Neural progenitor cell (in vitro differentiated cells): Measurements from ENCODE around the gene PNLIPRP1. TPM values are rescaled to one million over a fixed set of nuclear protein-coding genes. Genes with fewer than 3 reads are reported as not detected.

Experiments
- DNase-seq: peaks from one replicate; pipeline ENCODE4 v3.0.0-alpha.2; 2016; ENCODE audit warnings: low spot score
- H2AFZ ChIP-seq: fragments of 200-600 bp; sonication (generic); replicated peaks from 2 replicates; pipeline ENCODE4 v1.6.1; 2016; ENCODE audit warnings: antibody characterized with exemption
- H3F3A ChIP-seq: fragments of 200-600 bp; sonication (generic); 2 replicates; pipeline ENCODE4 v1.6.1; 2016; ENCODE audit warnings: antibody characterized with exemption, low read depth
- H3K27ac ChIP-seq: fragments of 200-600 bp; sonication (generic); 2 replicates; pipeline ENCODE4 v1.5.1; 2016; ENCODE audit warnings: mild to moderate bottlenecking
- H3K27me3 ChIP-seq: fragments of 200-600 bp; sonication (generic); 2 replicates; pipeline ENCODE4 v1.6.1; 2016; ENCODE audit warnings: mild to moderate bottlenecking, moderate library complexity
- H3K36me3 ChIP-seq: fragments of 200-600 bp; sonication (generic); 2 replicates; pipeline ENCODE4 v1.5.1; 2016
- H3K4me1 ChIP-seq: fragments of 200-600 bp; sonication (generic); 2 replicates; pipeline ENCODE4 v1.6.1; 2016; ENCODE audit warnings: mixed run types
- H3K4me2 ChIP-seq: fragments of 200-600 bp; sonication (generic); 2 replicates; pipeline ENCODE4 v1.6.1; 2016
- H3K4me3 ChIP-seq: fragments of 200-600 bp; sonication (generic); 2 replicates; pipeline ENCODE4 v1.5.1; 2016
- H3K79me2 ChIP-seq: fragments of 200-600 bp; sonication (generic); 2 replicates; pipeline ENCODE4 v1.6.1; 2016; ENCODE audit warnings: low read depth
- H3K9ac ChIP-seq: fragments of 200-600 bp; sonication (generic); 2 replicates; pipeline ENCODE4 v1.6.1; 2016
- H3K9me3 ChIP-seq: fragments of 200-600 bp; sonication (generic); 2 replicates; pipeline ENCODE4 v1.5.1; 2016; ENCODE audit warnings: low read depth
- H4K20me1 ChIP-seq: fragments of 200-600 bp; sonication (generic); 2 replicates; pipeline ENCODE4 v1.6.1; 2016; ENCODE audit warnings: low read depth
- H3K27ac Mint-ChIP-seq: 3 replicates; pipeline ENCODE4 v1.8.0; 2021; ENCODE audit warnings: mixed read lengths
- H3K27me3 Mint-ChIP-seq: 2 replicates; pipeline ENCODE4 v1.8.0; 2022; ENCODE audit warnings: low read depth, mild to moderate bottlenecking, inconsistent platforms, moderate library complexity, mixed read lengths; ENCODE audit not compliant: insufficient read depth
- H3K36me3 Mint-ChIP-seq: 3 replicates; pipeline ENCODE4 v1.8.0; 2021; ENCODE audit warnings: mixed read lengths
- H3K4me1 Mint-ChIP-seq: 3 replicates; pipeline ENCODE4 v1.8.0; 2021; ENCODE audit warnings: mixed read lengths
- H3K4me3 Mint-ChIP-seq: 3 replicates; pipeline ENCODE4 v1.8.0; 2021; ENCODE audit warnings: mild to moderate bottlenecking, moderate library complexity, mixed read lengths
- H3K9me3 Mint-ChIP-seq: 3 replicates; pipeline ENCODE4 v1.8.0; 2020; ENCODE audit warnings: mixed read lengths
- CTCF ChIP-seq: fragments of 200-600 bp; sonication (generic); IDR thresholded peaks from 2 replicates; pipeline ENCODE4 v1.5.1; 2017; ENCODE audit warnings: antibody characterized with exemption, mild to moderate bottlenecking
- EZH2 ChIP-seq: fragments of 200-600 bp; sonication (generic); IDR thresholded peaks from 2 replicates; pipeline ENCODE4 v1.6.1; 2017; ENCODE audit warnings: antibody characterized with exemption, mild to moderate bottlenecking, moderate library complexity
- EZH2phosphoT487 ChIP-seq: fragments of 200-600 bp; sonication (generic); IDR thresholded peaks from 2 replicates; pipeline ENCODE4 v1.6.1; 2017; ENCODE audit warnings: antibody characterized with exemption
- total RNA-seq: library from RNA; depleted of rRNA; stranded (reverse); fragments of >200 nt; gene quantifications from 2 replicates; pipeline ENCODE4 v1.2.3, GENCODE V29; 2015; ENCODE audit warnings: low replicate concordance

The PNLIPRP1 gene
- total RNA-seq, 1 donor from 2014 or later: not detected

DNA sequence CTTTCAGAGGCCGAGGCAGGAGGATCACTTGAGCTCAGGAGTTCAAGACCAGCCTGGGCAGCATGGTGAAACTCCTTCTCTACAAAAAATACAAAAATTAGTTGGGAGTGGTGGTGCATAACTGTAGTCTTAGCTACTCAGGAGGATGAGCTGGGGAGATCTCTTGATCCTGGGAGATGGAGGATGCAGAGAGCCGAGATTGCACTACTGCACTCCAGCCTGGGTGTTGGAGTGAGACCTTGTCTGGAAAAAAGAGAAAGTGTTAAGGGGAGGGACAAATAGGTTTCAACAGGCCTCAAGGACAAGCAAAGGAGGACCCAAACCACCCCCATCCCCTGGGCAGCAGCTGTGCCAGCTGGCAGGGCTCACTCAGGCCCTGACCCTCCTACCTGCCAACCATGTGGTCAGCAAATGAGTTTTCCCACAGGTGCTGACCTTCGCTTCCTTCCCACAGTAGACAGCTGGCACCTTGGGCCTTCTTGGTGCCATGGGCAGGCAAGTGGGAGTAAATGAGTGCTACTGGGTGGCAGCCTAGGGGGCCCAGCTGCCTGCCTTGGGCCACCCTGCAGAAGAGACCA, 24.5 kb downstream of the PNLIPRP1 start:
- Mint-ChIP-seq H3K4me1 (no peaks in the 10 kb centered on the region), H3K27ac (no peak overlapping the region), H3K27me3 (peaks cover 4% of the 10 kb centered on the region), H3K4me3 (no peak overlapping the region), H3K9me3 (peaks cover 2% of the 10 kb centered on the region), H3K36me3 (no peaks in the 10 kb centered on the region)
- H3K27me3 ChIP-seq: peaks cover 1% of the 10 kb centered on the region
- no peak overlapping the region for H3K9ac ChIP-seq
- no peaks in the 10 kb centered on the region for H3K9me3 ChIP-seq
- no peaks in the 10 kb centered on the region for H4K20me1 ChIP-seq
- TF ChIP-seq CTCF (no peak), EZH2phosphoT487 (no peak), EZH2 (no peak)
- H3K4me2 ChIP-seq: no peak overlapping the region
- no peaks in the 10 kb centered on the region for H3K79me2 ChIP-seq
- no peaks in the 10 kb centered on the region for H3F3A ChIP-seq
- no peak overlapping the region for H2AFZ ChIP-seq
- H3K36me3 ChIP-seq: no peaks in the 10 kb centered on the region
- no peaks in the 10 kb centered on the region for H3K4me1 ChIP-seq
- H3K27ac ChIP-seq: no peak overlapping the region
- DNase-seq: no peak
- H3K4me3 ChIP-seq: no peak overlapping the region

DNA sequence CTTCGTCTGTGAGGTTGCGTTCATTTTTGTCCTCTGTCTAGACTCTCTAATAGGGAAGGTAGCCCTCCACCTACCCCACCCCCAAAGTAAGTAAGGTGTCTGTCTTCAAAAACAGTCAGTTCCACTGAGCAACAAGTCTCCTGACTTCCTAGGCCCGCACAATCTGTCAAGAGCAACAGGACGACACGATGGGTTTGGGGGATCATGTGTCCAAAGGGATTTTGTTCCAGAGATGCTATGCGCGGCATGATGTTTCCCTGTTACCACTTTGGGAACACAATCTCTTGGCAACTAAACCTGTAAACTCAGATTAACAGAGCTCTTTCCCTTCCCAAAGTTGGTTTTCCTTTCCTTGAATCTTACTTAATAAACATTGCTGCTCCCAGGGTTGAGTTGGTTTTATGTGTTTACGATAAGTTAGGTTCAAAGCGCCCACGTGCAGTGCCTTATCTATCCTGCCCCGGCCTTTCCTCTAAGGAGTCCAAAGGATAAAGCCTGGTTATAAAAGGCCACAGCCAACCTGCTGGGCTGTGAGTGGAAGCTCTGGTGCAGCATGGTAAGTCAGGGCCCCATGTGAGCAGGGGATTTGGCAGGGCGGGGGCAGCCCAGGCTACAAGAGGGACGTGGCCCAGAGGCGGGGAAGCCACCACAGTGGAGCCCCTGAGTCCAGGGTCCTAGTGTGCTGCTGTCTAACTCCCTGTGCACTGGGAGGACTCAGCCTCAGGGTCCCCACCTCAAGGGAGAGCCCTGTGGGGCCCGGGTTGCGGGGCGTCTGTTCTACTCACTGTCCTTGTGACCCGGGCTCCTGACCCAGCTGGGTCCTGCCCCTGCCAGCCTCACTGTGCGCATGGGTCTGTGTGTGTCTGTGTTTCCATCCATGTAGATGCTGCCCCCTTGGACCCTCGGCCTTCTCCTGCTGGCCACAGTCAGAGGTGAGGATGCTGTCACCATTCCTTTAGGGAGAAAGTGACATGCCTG, 30.0 kb downstream of the PNLIPRP1 start, which contains the start of gene PNLIPRP2:
PNLIPRP2 (plus strand) TSS at position 531 of the 978 bp plus-strand sequence.
- no peak for TF ChIP-seq EZH2phosphoT487
- TF ChIP-seq EZH2: no peak
- TF ChIP-seq CTCF: no peak
- Mint-ChIP-seq H3K9me3 (no peaks in the 10 kb centered on the region), H3K27me3 (peaks cover 6% of the 10 kb centered on the region), H3K36me3 (no peaks in the 10 kb centered on the region), H3K4me1 (no peaks in the 10 kb centered on the region), H3K4me3 (no peak within 1 kb of the TSS), H3K27ac (no peak within 1 kb of the TSS)
- Histone ChIP-seq H3K27me3 (no peaks in the 10 kb centered on the region), H3K9me3 (no peaks in the 10 kb centered on the region), H3K4me3 (no peak within 1 kb of the TSS), H2AFZ (no peak within 1 kb of the TSS), H3K4me2 (no peak within 1 kb of the TSS), H3K27ac (no peak within 1 kb of the TSS), H3K36me3 (no peaks in the 10 kb centered on the region), H3K79me2 (no peaks in the 10 kb centered on the region), H3K4me1 (no peaks in the 10 kb centered on the region), H4K20me1 (no peaks in the 10 kb centered on the region), H3F3A (no peaks in the 10 kb centered on the region), H3K9ac (no peak within 1 kb of the TSS)
- no peak for DNase-seq

DNA sequence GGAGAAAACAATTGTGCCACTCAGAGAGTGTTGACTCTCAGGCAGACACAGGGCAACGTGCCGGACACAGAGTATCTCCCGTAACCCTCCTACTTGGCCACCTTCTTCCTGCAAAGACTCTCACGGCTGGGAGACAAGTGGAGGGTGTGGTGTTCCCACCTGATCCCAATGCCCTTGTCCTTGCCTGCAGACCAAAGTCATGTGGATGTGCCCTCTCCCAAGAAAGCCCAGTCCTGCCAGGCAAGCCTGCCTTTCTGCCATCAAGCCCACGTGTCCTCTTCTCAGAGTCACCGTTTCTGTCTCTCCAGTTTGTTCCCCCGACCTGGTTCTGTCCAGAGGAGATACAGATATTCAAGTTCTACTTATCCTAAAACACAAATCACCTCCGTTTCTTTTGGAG, 30.7 kb downstream of the PNLIPRP1 start:
- no peaks in the 10 kb centered on the region for H3K36me3 ChIP-seq
- H3K9me3 ChIP-seq: no peaks in the 10 kb centered on the region
- no peaks in the 10 kb centered on the region for H4K20me1 ChIP-seq
- peaks cover 9% of the 10 kb centered on the region for H3K27me3 Mint-ChIP-seq
- H3K9me3 Mint-ChIP-seq: no peaks in the 10 kb centered on the region
- H3K79me2 ChIP-seq: no peaks in the 10 kb centered on the region
- no peak overlapping the region for H2AFZ ChIP-seq
- H3K36me3 Mint-ChIP-seq: no peaks in the 10 kb centered on the region
- H3K4me3 ChIP-seq: no peak overlapping the region
- no peak for DNase-seq
- no peak overlapping the region for H3K4me2 ChIP-seq
- no peak overlapping the region for H3K27ac Mint-ChIP-seq
- no peak overlapping the region for H3K27ac ChIP-seq
- TF ChIP-seq EZH2phosphoT487 (no peak), CTCF (no peak), EZH2 (no peak)
- no peaks in the 10 kb centered on the region for H3K4me1 ChIP-seq
- H3K4me1 Mint-ChIP-seq: no peaks in the 10 kb centered on the region
- H3K4me3 Mint-ChIP-seq: no peak overlapping the region
- H3K9ac ChIP-seq: no peak overlapping the region
- peaks cover 7% of the 10 kb centered on the region for H3K27me3 ChIP-seq
- no peaks in the 10 kb centered on the region for H3F3A ChIP-seq
